ENCODE measurements around the gene CT45A6.
"Not testable (repeated sequence)": the region's sequence is repeated elsewhere in the genome, so short reads cannot be mapped to it uniquely, and the experiment has no call there.

Gene CT45A6, protein sequence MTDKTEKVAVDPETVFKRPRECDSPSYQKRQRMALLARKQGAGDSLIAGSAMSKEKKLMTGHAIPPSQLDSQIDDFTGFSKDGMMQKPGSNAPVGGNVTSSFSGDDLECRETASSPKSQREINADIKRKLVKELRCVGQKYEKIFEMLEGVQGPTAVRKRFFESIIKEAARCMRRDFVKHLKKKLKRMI

DNA sequence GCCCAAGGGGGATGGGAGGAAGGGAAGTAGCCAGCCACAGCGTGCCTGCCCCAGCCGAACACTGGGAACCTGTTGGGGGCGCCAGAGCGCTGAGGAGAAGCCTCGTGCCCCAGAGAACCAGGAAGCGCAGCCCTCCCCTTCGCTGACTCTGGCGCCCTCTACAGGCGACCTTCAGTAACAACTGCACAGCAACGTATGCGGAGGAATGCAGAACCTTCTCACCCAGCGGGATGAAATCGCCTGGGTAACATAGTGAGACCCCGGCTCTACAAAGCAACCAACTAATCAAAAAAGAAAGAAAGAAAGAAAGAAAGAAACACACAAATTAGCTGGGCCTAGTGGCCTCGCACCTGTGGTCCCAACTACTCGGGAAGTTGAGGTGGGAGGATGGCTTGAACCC lies at the start of gene CT45A6:
TSS of gene CT45A6 (minus strand) at position 101 of the 400 bp plus-strand sequence. CDS start 3,794 bp downstream, outside the sequence.
- H3K4me1 ChIP-seq, H3K9ac ChIP-seq, H3K4me3 ChIP-seq: not testable (repeated sequence)

DNA sequence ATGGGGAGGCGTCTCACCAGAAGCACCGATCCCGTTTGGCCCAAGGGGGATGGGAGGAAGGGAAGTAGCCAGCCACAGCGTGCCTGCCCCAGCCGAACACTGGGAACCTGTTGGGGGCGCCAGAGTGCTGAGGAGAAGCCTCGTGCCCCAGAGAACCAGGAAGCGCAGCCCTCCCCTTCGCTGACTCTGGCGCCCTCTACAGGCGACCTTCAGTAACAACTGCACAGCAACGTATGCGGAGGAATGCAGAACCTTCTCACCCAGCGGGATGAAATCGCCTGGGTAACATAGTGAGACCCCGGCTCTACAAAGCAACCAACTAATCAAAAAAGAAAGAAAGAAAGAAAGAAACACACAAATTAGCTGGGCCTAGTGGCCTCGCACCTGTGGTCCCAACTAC lies 34.6 kb upstream of the CT45A6 start, which contains the start of gene CT45A7:
TSS of gene CT45A7 (minus strand) at position 101 of the 400 bp plus-strand sequence. CDS start 3,747 bp downstream, outside the sequence.
- H4K20me1 ChIP-seq, H3K4me2 ChIP-seq, H3K4me3 ChIP-seq, H3K27me3 ChIP-seq, H3K9me3 ChIP-seq, H3K36me3 ChIP-seq, H3K9ac ChIP-seq, H3K4me1 ChIP-seq, H3K27ac ChIP-seq: not testable (repeated sequence)

More for the DNA sequence above, at the start of gene CT45A6:
- not testable (repeated sequence) for H3K4me2 ChIP-seq, H3K27ac ChIP-seq, H3K27me3 ChIP-seq, H4K20me1 ChIP-seq, H3K36me3 ChIP-seq, H3K9me3 ChIP-seq

GRCh38 chrX:135819912-135820311 lies 17.3 kb upstream of the CT45A6 start, which contains the start of gene CT45A2:
TSS of gene CT45A2 (minus strand) at chrX:135820012. CDS start at chrX:135816265, 3,747 bp downstream.
- H3K4me1 ChIP-seq, H3K27ac ChIP-seq, H3K4me2 ChIP-seq: not testable (repeated sequence)

DNA sequence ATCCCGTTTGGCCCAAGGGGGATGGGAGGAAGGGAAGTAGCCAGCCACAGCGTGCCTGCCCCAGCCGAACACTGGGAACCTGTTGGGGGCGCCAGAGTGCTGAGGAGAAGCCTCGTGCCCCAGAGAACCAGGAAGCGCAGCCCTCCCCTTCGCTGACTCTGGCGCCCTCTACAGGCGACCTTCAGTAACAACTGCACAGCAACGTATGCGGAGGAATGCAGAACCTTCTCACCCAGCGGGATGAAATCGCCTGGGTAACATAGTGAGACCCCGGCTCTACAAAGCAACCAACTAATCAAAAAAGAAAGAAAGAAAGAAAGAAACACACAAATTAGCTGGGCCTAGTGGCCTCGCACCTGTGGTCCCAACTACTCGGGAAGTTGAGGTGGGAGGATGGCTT lies 17.2 kb downstream of the CT45A6 start, which contains the start of gene CT45A5:
TSS of gene CT45A5 (minus strand) at position 101 of the 400 bp plus-strand sequence. CDS start 3,774 bp downstream, outside the sequence.
- not testable (repeated sequence) for H3K4me3 ChIP-seq, H3K27me3 ChIP-seq, H3K27ac ChIP-seq, H3K9me3 ChIP-seq, H3K4me1 ChIP-seq, H3K36me3 ChIP-seq, H3K4me2 ChIP-seq, H3K9ac ChIP-seq, H4K20me1 ChIP-seq

More at GRCh38 chrX:135819912-135820311, 17.3 kb upstream of the CT45A6 start, which contains the start of gene CT45A2:
- H4K20me1 ChIP-seq, H3K27me3 ChIP-seq, H3K9ac ChIP-seq, H3K4me3 ChIP-seq, H3K9me3 ChIP-seq, H3K36me3 ChIP-seq: not testable (repeated sequence)

GRCh38 chrX:135768091-135768490 lies 34.5 kb downstream of the CT45A6 start, which contains the start of gene CT45A3:
TSS of gene CT45A3 (minus strand) at chrX:135768191. CDS start at chrX:135764444, 3,747 bp downstream.
- not testable (repeated sequence) for H3K9me3 ChIP-seq, H3K4me2 ChIP-seq, H3K9ac ChIP-seq, H3K4me1 ChIP-seq, H4K20me1 ChIP-seq, H3K4me3 ChIP-seq, H3K36me3 ChIP-seq, H3K27me3 ChIP-seq, H3K27ac ChIP-seq

- not testable (repeated sequence) for H3K4me1 ChIP-seq, H3K9me3 ChIP-seq, H4K20me1 ChIP-seq, H3K27ac ChIP-seq, H3K4me2 ChIP-seq, H3K4me3 ChIP-seq, H3K9ac ChIP-seq, H3K36me3 ChIP-seq
- peaks cover 52% of the 10 kb centered on the region for H3K27me3 ChIP-seq
Observed at GRCh38 chrX:135744739-135745138, 57.8 kb downstream of the CT45A6 start.
